Pancreas (tissue), 10 donors: ENCODE results near the gene RAD51B. TPM values are rescaled to one million over a fixed set of nuclear protein-coding genes. Genes with fewer than 3 reads are reported as not detected.

Experiments
- ATAC-seq, 4 donors: fragments of 200-7000 bp; cut with Tn5 transposase; one replicate each; pipeline versions ENCODE4 v1.8.0 to v1.9.1; 2020; ENCODE audit warnings: mild to moderate bottlenecking in 4 of 4, moderate library complexity in 4 of 4
- DNase-seq, 6 donors: peaks; one replicate each; pipeline ENCODE4 v3.0.0-alpha.2; 2020
- FAIRE-seq: peaks from 2 replicates; lab custom pipeline; 2012; peaks lifted over from hg19 to GRCh38; lab: Jason Lieb, UNC
- H3K27ac ChIP-seq, 4 donors: fragments of 200-600 bp; sonication (generic); 1 replicate in 3 of 4; 2 replicates in 1 of 4; pipeline versions ENCODE4 v1.5.0 to v1.8.0; 2020
- H3K27me3 ChIP-seq, 4 donors: fragments of 200-600 bp; one replicate each; pipeline ENCODE4 v1.8.0; 2021
- H3K36me3 ChIP-seq, 3 donors: fragments of 200-600 bp; sonication (generic) in 1 of 3; one replicate each; pipeline versions ENCODE4 v1.5.0 to v1.8.0; 2020 to 2021
- H3K4me1 ChIP-seq, 3 donors: fragments of 200-600 bp; one replicate each; pipeline ENCODE4 v1.8.0; 2021
- H3K4me3 ChIP-seq, 4 donors: fragments of 200-600 bp; sonication (generic) in 2 of 4; one replicate each; pipeline versions ENCODE4 v1.5.0 to v1.8.0; 2020 to 2021
- H3K9me3 ChIP-seq, 4 donors: fragments of 200-600 bp; one replicate each; pipeline ENCODE4 v1.8.0; 2021
- WGBS, 2 donors: extraction: QIAGEN DNeasy Blood & Tissue Kit; methylation state at CpG; one replicate each; pipeline ENCODE4 v1.1.7; 2013; 5-methylcytosine and 5-hydroxymethylcytosine counted together
- intact Hi-C, 3 donors: fragments of 100-400 bp; cut with DNase I; formaldehyde crosslinking; loops; one replicate each; pipeline versions ENCODE4 v1.11.1 to v1.14.2; 2022
- polyA plus RNA-seq, 2 donors: library from polyadenylated mRNA; stranded (reverse); fragments of 200-250 nt; gene quantifications; one replicate each; pipeline ENCODE4 v1.2.3, GENCODE V29; 2013
- total RNA-seq, 6 donors: library from RNA; stranded (reverse); fragmentation: NEBNext Ultra II Directional in 4 of 6; extraction: Animal tissue kit (Norgen Biotek cat#: 25700) in 4 of 6; gene quantifications; one replicate each; pipeline versions ENCODE4 v1.2.1 to v1.2.4, GENCODE V29; 2021 to 2023
- TF ChIP-seq, protein P1 (sequence below), 4 donors: fragments of 200-600 bp; sonication (generic) in 3 of 4; IDR thresholded peaks; one replicate each; pipeline versions ENCODE4 v1.5.0 to v1.8.0; 2021; ENCODE audit warnings: antibody characterized with exemption in 4 of 4
- donor health status: healthy with polysubstance abuse.
- donor health status: DM: no; HTN: no; CAD: no; lungs with moderate emphysema.
- donor health status: DM: no; HTN: no; CAD: no.
- donor health status: control.
- donor health status: control.
- donor health status: Bipolar disorder and iron deficiency.
- donor health status: DM: yes; HTN: yes; CAD: no.
- donor health status: DM: no; HTN: no; CAD: no.
- donor health status: DM: no; HTN: no; CAD: no.
- donor health status: DM: yes; HTN: yes; CAD: no.

RAD51B gene
- total and polyA plus RNA-seq, 8 donors = 1.1 to 17.3 (median 5.8) TPM

- ATAC-seq = peak in 1 of 4 donors; percentile 9
- H3K27ac ChIP-seq = peak overlapping the region in 2 of 4 donors; percentile 34 to 77
- H3K27me3 ChIP-seq = no peaks in the 10 kb centered on the region
- no peaks in the 10 kb centered on the region for H3K9me3 ChIP-seq
- peaks cover 32 to 56% (median 48%) of the 10 kb centered on the region in 3 donors for H3K4me1 ChIP-seq
- 44 to 57% methylated on average over 5 of the region's 5 CpGs for whole genome bisulfite sequencing, 2 donors
- H3K36me3 ChIP-seq = no peaks in the 10 kb centered on the region
- TF ChIP-seq, protein P1, sequence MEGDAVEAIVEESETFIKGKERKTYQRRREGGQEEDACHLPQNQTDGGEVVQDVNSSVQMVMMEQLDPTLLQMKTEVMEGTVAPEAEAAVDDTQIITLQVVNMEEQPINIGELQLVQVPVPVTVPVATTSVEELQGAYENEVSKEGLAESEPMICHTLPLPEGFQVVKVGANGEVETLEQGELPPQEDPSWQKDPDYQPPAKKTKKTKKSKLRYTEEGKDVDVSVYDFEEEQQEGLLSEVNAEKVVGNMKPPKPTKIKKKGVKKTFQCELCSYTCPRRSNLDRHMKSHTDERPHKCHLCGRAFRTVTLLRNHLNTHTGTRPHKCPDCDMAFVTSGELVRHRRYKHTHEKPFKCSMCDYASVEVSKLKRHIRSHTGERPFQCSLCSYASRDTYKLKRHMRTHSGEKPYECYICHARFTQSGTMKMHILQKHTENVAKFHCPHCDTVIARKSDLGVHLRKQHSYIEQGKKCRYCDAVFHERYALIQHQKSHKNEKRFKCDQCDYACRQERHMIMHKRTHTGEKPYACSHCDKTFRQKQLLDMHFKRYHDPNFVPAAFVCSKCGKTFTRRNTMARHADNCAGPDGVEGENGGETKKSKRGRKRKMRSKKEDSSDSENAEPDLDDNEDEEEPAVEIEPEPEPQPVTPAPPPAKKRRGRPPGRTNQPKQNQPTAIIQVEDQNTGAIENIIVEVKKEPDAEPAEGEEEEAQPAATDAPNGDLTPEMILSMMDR (IDR thresholded peaks at IDR 0.05) = no peak
- H3K4me3 ChIP-seq = no peak overlapping the region
- no peak for FAIRE-seq
- no peak for DNase-seq
- intact Hi-C loops = no loop called here
Measured at GRCh38 chr14:68293404-68293803, 473.8 kb downstream of the RAD51B start.

- Histone ChIP-seq H3K27ac (peak overlapping the region; percentile 10 to 77 (median 42)), H3K4me3 (no peak overlapping the region), H3K36me3 (no peaks in the 10 kb centered on the region), H3K9me3 (no peaks in the 10 kb centered on the region), H3K27me3 (no peaks in the 10 kb centered on the region), H3K4me1 (peaks cover 32 to 56% (median 48%) of the 10 kb centered on the region in 3 donors)
- WGBS, 2 donors = 24 to 29% methylated on average over 8 of the region's 8 CpGs
- ATAC-seq = peak; percentile 85 to 94 (median 88)
- no peak for FAIRE-seq
- peak; percentile 45 to 83 (median 65) for DNase-seq
- intact Hi-C loops = no loop called here
- TF ChIP-seq, protein P1 (IDR thresholded peaks at IDR 0.05) = no peak
Measured at GRCh38 chr14:68295316-68295816, 475.8 kb downstream of the RAD51B start.

- peak overlapping the region in 2 of 4 donors; percentile 19 to 77 for H3K27ac ChIP-seq
- DNase-seq = no peak
- TF ChIP-seq, protein P1 (IDR thresholded peaks at IDR 0.05) = no peak
- no peaks in the 10 kb centered on the region for H3K9me3 ChIP-seq
- no peak overlapping the region for H3K4me3 ChIP-seq
- FAIRE-seq = no peak
- H3K27me3 ChIP-seq = no peaks in the 10 kb centered on the region
- intact Hi-C loops = no loop called here
- no peaks in the 10 kb centered on the region for H3K36me3 ChIP-seq
- peaks cover 32 to 53% (median 48%) of the 10 kb centered on the region in 3 donors for H3K4me1 ChIP-seq
- ATAC-seq = no peak
- WGBS, 2 donors = 80 to 83% methylated on average over 4 of the region's 4 CpGs
Measured at GRCh38 chr14:68297039-68297438, 477.5 kb downstream of the RAD51B start.

DNA sequence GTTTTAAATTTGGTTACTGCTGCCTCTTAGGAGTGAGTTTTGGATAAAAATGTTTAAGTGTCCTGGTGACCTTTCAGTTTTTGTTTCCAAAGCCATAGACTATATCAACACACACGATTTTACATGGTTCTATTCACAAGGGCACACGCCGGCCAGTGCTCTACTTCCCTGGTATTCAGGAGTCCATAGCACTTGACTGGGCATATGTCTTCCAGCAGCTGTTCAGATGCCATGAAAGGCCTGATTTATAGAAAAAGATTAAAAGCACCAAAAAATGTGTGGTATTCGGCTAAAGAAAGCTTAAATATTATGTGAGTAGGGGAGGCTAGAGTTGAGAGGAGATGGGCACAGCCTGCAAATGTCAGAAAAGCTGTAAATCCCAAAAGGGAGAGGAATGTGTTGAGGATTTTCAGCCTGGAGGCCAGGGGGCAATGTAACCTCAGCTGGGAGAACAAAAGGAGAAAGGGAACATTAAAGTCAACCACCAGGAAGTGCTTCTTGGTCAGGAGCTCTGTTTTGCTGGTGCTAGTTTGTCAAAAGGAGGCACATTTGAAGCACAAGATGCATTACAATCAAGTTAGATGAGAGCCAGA, 478.4 kb downstream of the RAD51B start:
- intact Hi-C loops = no loop called here
- Histone ChIP-seq H3K4me3 (no peak overlapping the region), H3K4me1 (peaks cover 32 to 48% (median 47%) of the 10 kb centered on the region in 3 donors), H3K27me3 (no peaks in the 10 kb centered on the region), H3K9me3 (no peaks in the 10 kb centered on the region), H3K36me3 (no peaks in the 10 kb centered on the region), H3K27ac (peak overlapping the region in 1 of 4 donors; percentile 77)
- FAIRE-seq = no peak
- DNase-seq = no peak
- ATAC-seq = no peak
- 83% methylated on average over 4 of the region's 4 CpGs for WGBS, 2 donors
- TF ChIP-seq, protein P1 (IDR thresholded peaks at IDR 0.05) = no peak

DNA sequence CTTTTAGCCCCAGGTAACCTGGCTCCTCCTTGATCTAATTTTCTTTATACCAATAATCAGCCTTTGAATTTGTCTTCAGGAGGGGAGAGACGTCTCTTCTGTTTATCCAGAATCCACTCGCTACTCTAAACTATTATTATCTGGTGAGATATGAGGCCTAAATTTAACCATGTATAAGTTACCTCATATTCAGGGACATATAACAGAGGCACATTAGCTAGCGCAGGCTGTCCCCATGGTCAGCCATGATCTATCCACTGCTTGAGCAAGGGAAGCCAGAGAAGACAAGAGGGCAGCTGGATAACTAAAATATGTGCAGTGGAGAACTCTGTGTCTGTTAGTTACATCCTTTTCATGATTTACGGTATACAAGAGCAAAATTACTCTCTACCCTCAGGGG, 481.0 kb downstream of the RAD51B start:
- peaks cover 7 to 26% (median 21%) of the 10 kb centered on the region in 3 donors for H3K4me1 ChIP-seq
- H3K9me3 ChIP-seq = no peaks in the 10 kb centered on the region
- no peak for DNase-seq
- TF ChIP-seq, protein P1 (IDR thresholded peaks at IDR 0.05) = no peak
- 88 to 92% methylated on average over 4 of the region's 4 CpGs for WGBS, 2 donors
- no peaks in the 10 kb centered on the region for H3K27me3 ChIP-seq
- intact Hi-C loops = no loop called here
- H3K4me3 ChIP-seq = no peak overlapping the region
- H3K36me3 ChIP-seq = no peaks in the 10 kb centered on the region
- FAIRE-seq = no peak
- no peak for ATAC-seq
- H3K27ac ChIP-seq = no peak overlapping the region
